ENCODE data around the gene PTCD1. TPM values are rescaled to one million over a fixed set of nuclear protein-coding genes. Genes with fewer than 3 reads are reported as not detected.
A peak's percentile ranks its signal among the peaks of the same experiment; 100 is the strongest.

The PTCD1 gene
- total and polyA plus RNA-seq, 9 of the 15 experiments (the other 6 are each of a cell fraction or from before 2014, with no cell fraction given) = 0.46 to 17.1 (median 6.2) TPM

GRCh38 chr7:99374111-99375064 is 64.2 kb downstream of the PTCD1 start, which contains the start of gene ARPC1B (continued):
- TF ChIP-seq ATF3 (IDR thresholded peaks at IDR 0.05) = no peak
- 0 out of 2 replicates have a peak, but pooled peaks have one; percentile 31 for TF ChIP-seq ATF3 (CRISPR knock-in tag; conservative IDR thresholded peaks at IDR 0.05)
- TF ChIP-seq CBFA2T3 (IDR thresholded peaks at IDR 0.05) = no peak
- TF ChIP-seq THRA (IDR thresholded peaks at IDR 0.05) = no peak
- TF ChIP-seq ZNF740 (CRISPR knock-in tag; IDR thresholded peaks at IDR 0.05) = peak; percentile 85
- TF ChIP-seq ZNF740 (tag; IDR thresholded peaks at IDR 0.05) = peak in 1 of 2 experiments; percentile 63; a peak in 2 of 4 replicates
- no peak for TF ChIP-seq FOSL1 (tag; conservative IDR thresholded peaks at IDR 0.05)
- no peak for TF ChIP-seq ZBTB49 (CRISPR knock-in tag; IDR thresholded peaks at IDR 0.05; ENCODE audit: borderline replicate concordance)
- TF ChIP-seq ZFX (CRISPR knock-in tag; IDR thresholded peaks at IDR 0.05) = peak; percentile 76
- TF ChIP-seq ZNF79 (CRISPR knock-in tag; IDR thresholded peaks at IDR 0.05; ENCODE audit: low read depth) = no peak
- TF ChIP-seq ZKSCAN1 (IDR thresholded peaks at IDR 0.05; ENCODE audit: low read depth, low read length) = peak; percentile 15; the same call in 1 of the 2 replicates
- no peak for TF ChIP-seq ATF1 (CRISPR knock-in tag; IDR thresholded peaks at IDR 0.05)
- TF ChIP-seq ATF1 (tag; IDR thresholded peaks at IDR 0.05) = peak; percentile 74; the same call in 1 of the 2 replicates
- TF ChIP-seq ZZZ3 (IDR thresholded peaks at IDR 0.05) = no peak
- no peak for TF ChIP-seq HMG20A (CRISPR knock-in tag; conservative IDR thresholded peaks at IDR 0.05)
- TF ChIP-seq MTA3 (IDR thresholded peaks at IDR 0.05; ENCODE audit: borderline replicate concordance) = peak; percentile 74; the same call in 1 of the 2 replicates
- no peak for TF ChIP-seq IRF2 (CRISPR knock-in tag; IDR thresholded peaks at IDR 0.05)
- no peak for TF ChIP-seq SNAPC5 (CRISPR knock-in tag; IDR thresholded peaks at IDR 0.05)
- peak; percentile 75; the same call in 1 of the 2 replicates for TF ChIP-seq BRD4 (IDR thresholded peaks at IDR 0.05)
- TF ChIP-seq SIX5 (IDR thresholded peaks at IDR 0.05; ENCODE audit: borderline replicate concordance in 1 of 2, insufficient read depth in 1 of 2, low read depth in 1 of 2, low read length in 2 of 2) = 0 out of 4 replicates have a peak, but pooled peaks of 1 of the 2 experiments have one; percentile 3
